B cell (primary cell): Measurements from ENCODE around the gene TMIGD2. TPM values are rescaled to one million over a fixed set of nuclear protein-coding genes. Genes with fewer than 3 reads are reported as not detected.

ENCODE experiments used
- ATAC-seq: fragments of 200-7000 bp; cut with Tn5 transposase; one replicate; pipeline ENCODE4 v1.10.0; 2021; ENCODE audit warnings: low read depth, mild to moderate bottlenecking, moderate number of reproducible peaks, moderate library complexity
- CTCF ChIA-PET: fragments of 350-600 bp; sonication (Branson Sonifier 250); formaldehyde crosslinking; loops from one replicate; lab custom pipeline; 2021; ENCODE audit warnings: antibody characterized with exemption, inconsistent platforms; lab: Charles Lee
- POLR2A ChIA-PET: fragments of 350-600 bp; sonication (Branson Sonifier 250); formaldehyde crosslinking; loops from one replicate; lab custom pipeline; 2021; ENCODE audit warnings: antibody characterized with exemption; lab: Charles Lee
- DNase-seq: peaks from one replicate; pipeline ENCODE4 v3.0.0; 2013
- H2AFZ ChIP-seq: 2 replicates; pipeline ENCODE4 v1.6.1; 2012; ENCODE audit warnings: mild to moderate bottlenecking, low read depth, low read length; ENCODE audit not compliant: insufficient read depth, poor library complexity, severe bottlenecking
- H3K27ac ChIP-seq, 2 donors: 1 replicate in 1 of 2; 2 replicates in 1 of 2; pipeline ENCODE4 v1.5.1; 2012 to 2013; ENCODE audit warnings: low read length in 2 of 2, mild to moderate bottlenecking in 2 of 2, moderate library complexity in 1 of 2
- H3K27me3 ChIP-seq, 4 experiments: fragments of 200-600 bp in 1 of 4; sonication (generic) in 1 of 4; replicated peaks in 1 of 4; 1 replicate in 2 of 4; 2 replicates in 2 of 4; pipeline versions ENCODE4 v1.6.1 to v1.7.0; 2013 to 2016; ENCODE audit warnings: low read length in 3 of 4, mild to moderate bottlenecking in 2 of 4, mixed read lengths in 1 of 4, moderate library complexity in 1 of 4; ENCODE audit not compliant: insufficient read depth in 4 of 4, control insufficient read depth in 3 of 4; ENCODE audit errors: control extremely low read depth in 1 of 4
- H3K36me3 ChIP-seq, 2 experiments: replicated peaks in 1 of 2; 1 replicate in 1 of 2; 2 replicates in 1 of 2; pipeline versions ENCODE4 v1.6.1 to v1.7.1; 2013; ENCODE audit warnings: low read length in 1 of 2; ENCODE audit not compliant: insufficient read depth in 2 of 2, control insufficient read depth in 1 of 2; ENCODE audit errors: control extremely low read depth in 1 of 2, extremely low read depth in 1 of 2
- H3K4me1 ChIP-seq, 2 donors: fragments of 200-600 bp in 1 of 2; sonication (generic) in 1 of 2; 1 replicate in 1 of 2; 2 replicates in 1 of 2; pipeline versions ENCODE4 v1.5.1 to v1.6.1; 2013 to 2017; ENCODE audit warnings: low read length in 2 of 2; ENCODE audit not compliant: control insufficient read depth in 2 of 2, insufficient read depth in 2 of 2
- H3K4me2 ChIP-seq: replicated peaks from 2 replicates; pipeline ENCODE3; 2012; ENCODE audit warnings: mild to moderate bottlenecking, low read depth, low read length; ENCODE audit not compliant: poor library complexity, severe bottlenecking
- H3K4me3 ChIP-seq, 5 experiments: fragments of 200-600 bp in 1 of 5; sonication (generic) in 1 of 5; 1 replicate in 3 of 5; 2 replicates in 2 of 5; pipeline versions ENCODE4 v1.5.1 to v1.7.0; 2011 to 2016; ENCODE audit warnings: low read length in 4 of 5, mild to moderate bottlenecking in 4 of 5, low read depth in 2 of 5, control low read depth in 1 of 5, moderate library complexity in 1 of 5; ENCODE audit not compliant: insufficient read depth in 1 of 5; ENCODE audit errors: control extremely low read depth in 1 of 5, extremely low read depth in 1 of 5
- H3K79me2 ChIP-seq: fragments of 200-600 bp; sonication (generic); one replicate; pipeline ENCODE4 v1.6.0; 2016; ENCODE audit warnings: low read length; ENCODE audit not compliant: control insufficient read depth, insufficient read depth
- H3K9ac ChIP-seq: fragments of 200-600 bp; sonication (generic); 2 replicates; pipeline ENCODE4 v1.6.1; 2017; ENCODE audit warnings: mild to moderate bottlenecking, low read length, moderate library complexity
- H3K9me3 ChIP-seq, 3 donors: one replicate each; pipeline versions ENCODE4 v1.6.1 to v1.7.1; 2013; ENCODE audit warnings: low read length in 2 of 3; ENCODE audit not compliant: control insufficient read depth in 2 of 3, insufficient read depth in 1 of 3; ENCODE audit errors: control extremely low read depth in 1 of 3
- H4K20me1 ChIP-seq: 2 replicates; pipeline ENCODE4 v1.6.0; 2012; ENCODE audit warnings: mild to moderate bottlenecking, low read length; ENCODE audit not compliant: insufficient read depth, control insufficient read depth, poor library complexity, severe bottlenecking
- H3K27ac Mint-ChIP-seq: one replicate; pipeline ENCODE4 v1.8.0; 2021; ENCODE audit warnings: mixed read lengths
- H3K27me3 Mint-ChIP-seq: one replicate; pipeline ENCODE4 v1.8.0; 2021; ENCODE audit warnings: mixed read lengths
- H3K4me1 Mint-ChIP-seq: one replicate; pipeline ENCODE4 v1.8.0; 2021; ENCODE audit warnings: mixed read lengths
- H3K4me3 Mint-ChIP-seq: one replicate; pipeline ENCODE4 v1.8.0; 2021; ENCODE audit warnings: mixed read lengths
- H3K9me3 Mint-ChIP-seq: one replicate; pipeline ENCODE4 v1.8.0; 2022; ENCODE audit warnings: mixed read lengths; ENCODE audit not compliant: insufficient read depth
- CTCF ChIP-seq: fragments of 200-600 bp; IDR thresholded peaks from one replicate; pipeline ENCODE4 v1.8.0; 2022; ENCODE audit warnings: antibody characterized with exemption, mild to moderate bottlenecking
- EZH2 ChIP-seq: IDR thresholded peaks from 2 replicates; pipeline ENCODE4 v1.6.1; 2012; ENCODE audit warnings: borderline replicate concordance, low read depth, mild to moderate bottlenecking, moderate library complexity, low read length; ENCODE audit not compliant: insufficient read depth, poor library complexity, severe bottlenecking
- WGBS: methylation state at CpG from one replicate; pipeline ENCODE4 v1.1.5; 2013; ENCODE audit warnings: missing lambda C conversion rate; ENCODE audit not compliant: insufficient coverage; 5-methylcytosine and 5-hydroxymethylcytosine counted together
- intact Hi-C: fragments of 100-400 bp; cut with micrococcal nuclease; formaldehyde crosslinking; loops from one replicate; pipeline ENCODE4 v1.10.0; 2022
- polyA plus RNA-seq: library from polyadenylated mRNA; depleted of rRNA; stranded (reverse); fragments of >200 nt; gene quantifications from 2 replicates; pipeline ENCODE4 v1.2.3, GENCODE V29; 2012
- total RNA-seq, 2 donors: library from RNA; stranded (reverse); fragments of 120-200 nt in 1 of 2; gene quantifications; 1 replicate in 1 of 2; 2 replicates in 1 of 2; pipeline versions ENCODE4 v1.2.3 to v1.2.4, GENCODE V29; 2013 to 2022

The TMIGD2 gene
- total and polyA plus RNA-seq, 2 donors (not counting 1 experiment from before 2014, with no cell fraction given), result 0.24 TPM; not detected in 1

DNA sequence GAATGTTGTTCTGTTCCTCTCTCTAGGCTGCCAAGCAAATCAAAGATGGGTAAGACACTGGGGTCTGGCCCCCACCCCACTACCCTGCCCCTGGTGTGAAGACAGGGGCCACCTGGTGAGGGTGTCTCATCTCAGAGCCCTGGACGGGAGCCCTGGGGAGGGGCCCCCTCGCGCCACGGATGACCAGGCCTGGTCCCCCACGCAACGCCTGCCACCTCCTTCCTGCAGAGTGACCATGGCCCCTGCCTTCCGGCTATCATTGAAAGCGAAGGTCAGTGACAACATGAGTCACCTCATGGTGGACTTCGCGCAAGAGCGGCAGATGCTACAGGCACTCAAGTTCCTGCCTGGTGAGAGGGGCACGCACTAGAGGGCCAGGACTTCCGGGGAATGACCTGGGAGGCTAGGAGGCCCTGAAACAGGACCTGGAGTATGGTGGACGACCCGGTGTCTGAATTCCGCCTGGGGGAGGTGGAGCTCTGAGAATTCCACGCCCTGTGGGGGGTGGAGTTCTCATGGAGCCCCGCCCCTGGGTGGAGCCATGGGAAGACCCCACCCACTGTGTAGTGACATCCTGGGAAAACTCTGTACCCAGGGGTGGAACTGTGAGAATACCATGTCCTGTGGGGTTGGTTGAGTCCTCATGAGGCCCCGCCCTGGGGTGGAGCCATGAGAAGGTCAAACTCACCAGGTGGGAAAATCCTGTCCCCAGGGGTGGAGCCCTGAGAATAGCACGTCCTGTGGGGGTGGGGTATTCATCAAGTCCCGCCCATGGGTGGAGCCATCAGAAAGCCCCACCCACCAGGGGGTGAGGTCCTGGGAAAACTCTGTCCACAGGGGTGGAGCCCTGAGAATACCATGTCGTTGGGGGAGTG lies 8.3 kb upstream of the TMIGD2 start:
- ChIA-PET CTCF (no interaction called here), POLR2A (no interaction called here)
- Histone ChIP-seq H3K9ac (no peak overlapping the region), H2AFZ (no peak overlapping the region), H3K36me3 (no peaks in the 10 kb centered on the region), H3K27ac (no peak overlapping the region), H3K4me2 (no peak overlapping the region), H4K20me1 (no peaks in the 10 kb centered on the region), H3K4me1 (no peaks in the 10 kb centered on the region), H3K79me2 (no peaks in the 10 kb centered on the region), H3K9me3 (peaks cover 0 to 10% (median 0%) of the 10 kb centered on the region in 3 donors), H3K27me3 (no peaks in the 10 kb centered on the region), H3K4me3 (no peak overlapping the region)
- TF ChIP-seq CTCF (no peak), EZH2 (no peak)
- Mint-ChIP-seq H3K9me3 (no peaks in the 10 kb centered on the region), H3K27ac (no peak overlapping the region), H3K4me1 (no peaks in the 10 kb centered on the region), H3K4me3 (no peak overlapping the region), H3K27me3 (no peaks in the 10 kb centered on the region)
- DNase-seq (peak; percentile 8), ATAC-seq (no peak)
- intact Hi-C loops, result no loop called here
- WGBS, result 98% methylated on average over 20 of the region's 22 CpGs

DNA sequence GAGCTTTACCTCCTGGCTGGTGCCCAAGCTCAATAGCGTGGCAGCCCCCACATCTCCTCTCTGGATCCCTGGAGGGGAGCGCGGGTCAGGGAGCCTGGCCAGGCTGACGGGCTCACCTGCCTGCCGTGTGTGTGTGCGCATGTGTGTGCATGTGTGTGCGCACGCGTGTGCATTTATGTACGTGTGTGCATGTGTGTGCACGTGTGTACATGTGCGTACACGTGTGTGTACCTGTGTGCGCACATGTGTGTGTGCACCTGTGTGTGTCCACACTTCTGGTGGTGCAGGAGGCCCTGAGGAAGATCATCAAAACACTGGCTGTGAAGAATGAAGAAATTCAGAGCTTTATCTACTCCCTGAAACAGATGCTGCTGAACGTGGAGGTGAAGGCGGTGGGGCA lies 3.5 kb upstream of the TMIGD2 start:
- intact Hi-C loops, result no loop called here
- Histone ChIP-seq H2AFZ (no peak overlapping the region), H3K27me3 (peaks cover 0 to 6% (median 0%) of the 10 kb centered on the region in 4 experiments), H3K9me3 (peaks cover 0 to 5% (median 0%) of the 10 kb centered on the region in 3 donors), H3K4me1 (peaks cover 4% of the 10 kb centered on the region in 2 donors), H3K4me3 (no peak overlapping the region), H3K4me2 (no peak overlapping the region), H3K9ac (no peak overlapping the region), H3K79me2 (no peaks in the 10 kb centered on the region), H3K36me3 (no peaks in the 10 kb centered on the region), H3K27ac (no peak overlapping the region), H4K20me1 (no peaks in the 10 kb centered on the region)
- no peak for ATAC-seq
- Mint-ChIP-seq H3K4me3 (peak overlapping the region; percentile 37), H3K27ac (no peak overlapping the region), H3K9me3 (no peaks in the 10 kb centered on the region), H3K27me3 (peaks cover 6% of the 10 kb centered on the region), H3K4me1 (peaks cover 7% of the 10 kb centered on the region)
- ChIA-PET POLR2A (no interaction called here), CTCF (no interaction called here)
- DNase-seq, result no peak
- 97% methylated on average over 14 of the region's 16 CpGs for WGBS
- TF ChIP-seq EZH2 (no peak), CTCF (no peak)
